Gastroesophageal sphincter (tissue), 4 donors: ENCODE data around the gene VASN. TPM values are rescaled to one million over a fixed set of nuclear protein-coding genes. Genes with fewer than 3 reads are reported as not detected.

ENCODE experiments used
- ATAC-seq: fragments of 150-250 bp; one replicate; pipeline ENCODE4 v1.9.1; 2016; ENCODE audit warnings: mild to moderate bottlenecking, moderate library complexity
- H3K27ac ChIP-seq, 4 donors: fragments of 200-600 bp; sonication (generic) in 3 of 4; 1 replicate in 3 of 4; 2 replicates in 1 of 4; pipeline ENCODE4 v1.5.1; 2016 to 2019
- H3K27me3 ChIP-seq: fragments of 200-600 bp; sonication (generic); one replicate; pipeline ENCODE4 v1.5.1; 2019
- H3K36me3 ChIP-seq, 2 donors: fragments of 200-600 bp; sonication (generic); one replicate each; pipeline ENCODE4 v1.5.1; 2019; ENCODE audit warnings: control low read depth in 1 of 2
- H3K4me1 ChIP-seq, 3 donors: fragments of 200-600 bp; sonication (generic); 1 replicate in 2 of 3; 2 replicates in 1 of 3; pipeline ENCODE4 v1.5.1; 2016 to 2019; ENCODE audit warnings: control low read depth in 2 of 3
- H3K4me3 ChIP-seq, 2 donors: fragments of 200-600 bp; sonication (generic); one replicate each; pipeline ENCODE4 v1.5.1; 2019; ENCODE audit warnings: mild to moderate bottlenecking in 1 of 2, moderate library complexity in 1 of 2
- H3K9me3 ChIP-seq, 3 donors: fragments of 200-600 bp; sonication (generic); one replicate each; pipeline ENCODE4 v1.5.1; 2017 to 2019; ENCODE audit warnings: control low read depth in 2 of 3
- CTCF ChIP-seq, 4 experiments: fragments of 200-600 bp in 2 of 4; fragments of 450-650 bp in 2 of 4; sonication (generic) in 1 of 4; IDR thresholded peaks; one replicate each; pipeline ENCODE4 v1.5.1; 2017 to 2019; ENCODE audit warnings: antibody characterized with exemption in 4 of 4, mild to moderate bottlenecking in 2 of 4, moderate library complexity in 2 of 4
- EP300 ChIP-seq: sonication (generic); formaldehyde crosslinking; IDR thresholded peaks from one replicate; pipeline ENCODE4 v1.6.1; 2017; ENCODE audit warnings: antibody characterized with exemption, mild to moderate bottlenecking
- POLR2A ChIP-seq, 2 donors: fragments of 450-650 bp; IDR thresholded peaks; one replicate each; pipeline ENCODE4 v1.6.1; 2017; ENCODE audit warnings: antibody characterized with exemption in 2 of 2, mild to moderate bottlenecking in 2 of 2, moderate library complexity in 1 of 2
- POLR2AphosphoS5 ChIP-seq: sonication (generic); formaldehyde crosslinking; IDR thresholded peaks from one replicate; pipeline ENCODE4 v1.6.1; 2017; ENCODE audit warnings: antibody characterized with exemption
- WGBS, 2 donors: methylation state at CpG; one replicate each; pipeline ENCODE4 v1.1.5; 2018; ENCODE audit warnings: low coverage in 1 of 2; 5-methylcytosine and 5-hydroxymethylcytosine counted together
- total RNA-seq, 4 donors: library from RNA; depleted of rRNA; stranded (reverse); fragments of >200 nt; gene quantifications; one replicate each; pipeline ENCODE4 v1.1.0, GENCODE V29; 2016

The VASN gene
- total RNA-seq, 4 donors from 2014 or later: 6.8 to 35.8 (median 19.9) TPM

GRCh38 chr16:4399001-4399730 lies 27.5 kb downstream of the VASN start:
- H3K4me3 ChIP-seq: no peak overlapping the region
- ATAC-seq: no peak
- no peak overlapping the region for H3K27ac ChIP-seq
- peaks cover 0 to 10% (median 3%) of the 10 kb centered on the region in 3 donors for H3K4me1 ChIP-seq
- no peaks in the 10 kb centered on the region for H3K27me3 ChIP-seq
- peaks cover 0 to 64% of the 10 kb centered on the region in 2 donors for H3K36me3 ChIP-seq
- H3K9me3 ChIP-seq: no peaks in the 10 kb centered on the region
- 84% methylated on average over 7 to 9 of the region's 9 CpGs for WGBS, 2 donors
- TF ChIP-seq CTCF (IDR thresholded peaks at IDR 0.05): no peak
- TF ChIP-seq POLR2AphosphoS5: no peak
- no peak for TF ChIP-seq EP300
- TF ChIP-seq POLR2A (IDR thresholded peaks at IDR 0.05): no peak

GRCh38 chr16:4401094-4401501 lies 29.4 kb downstream of the VASN start:
- Histone ChIP-seq H3K27ac (no peak overlapping the region), H3K4me1 (peaks cover 0 to 10% (median 3%) of the 10 kb centered on the region in 3 donors), H3K27me3 (no peaks in the 10 kb centered on the region), H3K36me3 (peaks cover 0 to 65% of the 10 kb centered on the region in 2 donors), H3K9me3 (no peaks in the 10 kb centered on the region), H3K4me3 (no peak overlapping the region)
- 90 to 100% methylated on average over 1 to 9 of the region's 12 CpGs for WGBS, 2 donors
- TF ChIP-seq POLR2AphosphoS5 (no peak), EP300 (no peak), POLR2A (IDR thresholded peaks at IDR 0.05) (no peak), CTCF (IDR thresholded peaks at IDR 0.05) (no peak)
- no peak for ATAC-seq

- peaks cover 0 to 66% of the 10 kb centered on the region in 2 donors for H3K36me3 ChIP-seq
- no peak for TF ChIP-seq POLR2AphosphoS5
- H3K4me3 ChIP-seq: no peak overlapping the region
- peaks cover 0 to 10% (median 3%) of the 10 kb centered on the region in 3 donors for H3K4me1 ChIP-seq
- H3K27ac ChIP-seq: no peak overlapping the region
- WGBS, 2 donors: 88 to 89% methylated on average over 6 to 10 of the region's 12 CpGs
- no peaks in the 10 kb centered on the region for H3K27me3 ChIP-seq
- no peaks in the 10 kb centered on the region for H3K9me3 ChIP-seq
- no peak for ATAC-seq
These were observed 29.9 kb downstream of the VASN start for GRCh38 chr16:4401510-4401909.

- peaks cover 0 to 71% of the 10 kb centered on the region in 2 donors for H3K36me3 ChIP-seq
- H3K9me3 ChIP-seq: no peaks in the 10 kb centered on the region
- H3K27me3 ChIP-seq: no peaks in the 10 kb centered on the region
- peak; percentile 91 for ATAC-seq
- WGBS, 2 donors: no CpG with 5 or more reads among the region's 29 CpGs
- TF ChIP-seq POLR2A (IDR thresholded peaks at IDR 0.05) (no peak), EP300 (no peak), POLR2AphosphoS5 (no peak), CTCF (IDR thresholded peaks at IDR 0.05) (peak in 3 of 4 experiments; percentile 94 to 97 (median 96))
- H3K27ac ChIP-seq: no peak overlapping the region
- peaks cover 0 to 11% (median 3%) of the 10 kb centered on the region in 3 donors for H3K4me1 ChIP-seq
- no peak overlapping the region for H3K4me3 ChIP-seq
These were observed 30.9 kb downstream of the VASN start for GRCh38 chr16:4402439-4403132.

- TF ChIP-seq POLR2AphosphoS5 (no peak), CTCF (IDR thresholded peaks at IDR 0.05) (no peak), POLR2A (IDR thresholded peaks at IDR 0.05) (no peak), EP300 (no peak)
- ATAC-seq: no peak
- WGBS, 2 donors: 100% methylated on average over 1 of the region's 24 CpGs; no CpG with 5 or more reads in 1 of the 2 donors
These were observed 31.7 kb downstream of the VASN start for GRCh38 chr16:4403133-4403949.

More at GRCh38 chr16:4403133-4403949, 31.7 kb downstream of the VASN start:
- Histone ChIP-seq H3K27ac (no peak overlapping the region), H3K4me1 (peaks cover 0 to 19% (median 3%) of the 10 kb centered on the region in 3 donors), H3K9me3 (no peaks in the 10 kb centered on the region), H3K4me3 (no peak overlapping the region), H3K27me3 (no peaks in the 10 kb centered on the region), H3K36me3 (peaks cover 0 to 75% of the 10 kb centered on the region in 2 donors)
